ENCODE results near the gene TSSK6. TPM values are rescaled to one million over a fixed set of nuclear protein-coding genes. Genes with fewer than 3 reads are reported as not detected.
A peak's percentile ranks its signal among the peaks of the same experiment; 100 is the strongest.

TSSK6 gene
- total and polyA plus RNA-seq, 4 donors, result 0.50 to 1.3 (median 1.0) TPM

DNA sequence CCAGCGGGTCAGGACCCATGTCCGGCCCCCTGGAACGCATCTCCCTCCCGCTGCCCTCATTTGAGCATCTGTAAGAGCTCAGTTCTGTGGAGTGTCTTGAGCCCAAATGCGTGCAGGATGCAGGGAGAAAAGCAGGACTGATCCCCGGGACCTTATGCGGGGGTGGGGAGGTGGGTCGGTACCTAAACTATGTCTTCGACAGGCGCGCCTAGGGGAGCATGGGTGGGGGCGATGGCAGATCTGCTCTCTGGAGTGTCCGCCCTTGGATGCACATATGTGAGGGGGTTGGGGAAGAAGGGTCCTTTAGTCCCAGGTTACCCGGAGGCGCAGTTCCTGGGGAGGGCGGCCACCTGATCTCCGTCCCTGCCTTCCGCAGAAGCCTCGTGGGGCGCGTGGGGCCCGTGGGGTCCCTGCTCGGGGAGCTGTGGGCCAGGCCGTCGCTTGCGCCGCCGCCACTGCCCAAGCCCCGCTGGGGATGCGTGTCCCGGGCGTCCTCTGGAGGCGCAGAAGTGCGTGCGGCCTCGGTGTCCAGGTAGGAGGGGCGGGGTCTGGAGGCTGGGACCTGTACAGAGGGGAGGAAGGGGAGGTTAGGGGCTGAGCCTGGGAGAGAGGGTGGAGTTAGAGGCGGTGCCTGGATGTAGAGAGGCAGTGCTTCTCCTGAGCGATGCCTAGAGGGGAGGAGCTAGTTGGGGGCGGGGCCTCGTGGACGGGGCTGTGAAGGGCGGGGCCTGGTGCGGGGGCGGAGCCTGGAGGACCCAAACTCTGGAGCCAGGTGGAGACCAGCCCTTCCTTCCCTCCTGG lies 25.6 kb upstream of the TSSK6 start:
- ATAC-seq (ENCODE audit: low FRiP score), result peak; percentile 8
- Histone ChIP-seq H3K4me3 (ENCODE audit: low read length in 2 of 2) (no peak overlapping the region), H3K4me1 (ENCODE audit: control insufficient read depth in 1 of 2, insufficient read depth in 2 of 2, low read length in 2 of 2) (no peaks in the 10 kb centered on the region), H3K36me3 (ENCODE audit: control insufficient read depth in 1 of 2, insufficient read depth in 2 of 2, low read length in 1 of 2) (no peaks in the 10 kb centered on the region), H3K9me3 (ENCODE audit: control insufficient read depth, low read length) (no peaks in the 10 kb centered on the region), H3K27me3 (ENCODE audit: control insufficient read depth in 1 of 2, insufficient read depth in 2 of 2, low read length in 1 of 2) (no peaks in the 10 kb centered on the region), H3K27ac (ENCODE audit: low read depth in 1 of 2, low read length in 2 of 2) (no peak overlapping the region)
- peak in 1 of 2 donors; percentile 84 for DNase-seq
- WGBS, 2 donors, result 3 to 4% methylated on average over 41 to 45 of the region's 45 CpGs
- intact Hi-C loops (cut with DNase I), result no loop called here

DNA sequence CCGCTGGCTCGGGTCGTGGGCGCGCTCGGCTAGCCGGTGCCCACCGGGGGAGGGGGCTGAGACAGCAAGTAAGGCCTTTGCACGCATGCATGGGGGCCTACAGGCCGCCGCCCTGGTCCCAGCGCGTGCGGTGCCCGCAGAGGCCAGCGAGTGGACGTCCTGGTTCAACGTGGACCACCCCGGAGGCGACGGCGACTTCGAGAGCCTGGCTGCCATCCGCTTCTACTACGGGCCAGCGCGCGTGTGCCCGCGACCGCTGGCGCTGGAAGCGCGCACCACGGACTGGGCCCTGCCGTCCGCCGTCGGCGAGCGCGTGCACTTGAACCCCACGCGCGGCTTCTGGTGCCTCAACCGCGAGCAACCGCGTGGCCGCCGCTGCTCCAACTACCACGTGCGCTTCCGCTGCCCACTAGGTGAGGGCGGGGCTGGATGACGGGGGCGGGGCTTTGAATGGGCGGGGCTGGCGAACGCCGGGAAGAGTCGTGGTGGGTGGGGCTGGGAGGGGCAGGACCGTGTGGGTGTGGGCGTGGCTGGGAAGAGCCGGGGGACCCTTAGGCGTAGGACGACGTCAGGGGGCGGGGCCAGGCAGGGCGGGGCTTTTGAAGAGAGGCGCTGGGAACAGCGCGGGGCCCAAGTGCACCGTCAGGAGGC lies 24.8 kb upstream of the TSSK6 start:
- H3K36me3 ChIP-seq (ENCODE audit: control insufficient read depth in 1 of 2, insufficient read depth in 2 of 2, low read length in 1 of 2), result no peaks in the 10 kb centered on the region
- no peak overlapping the region for H3K4me3 ChIP-seq (ENCODE audit: low read length in 2 of 2)
- DNase-seq, result peak; percentile 74 to 90
- 8 to 9% methylated on average over 70 to 74 of the region's 74 CpGs for WGBS, 2 donors
- no peaks in the 10 kb centered on the region for H3K27me3 ChIP-seq (ENCODE audit: control insufficient read depth in 1 of 2, insufficient read depth in 2 of 2, low read length in 1 of 2)
- H3K9me3 ChIP-seq (ENCODE audit: control insufficient read depth, low read length), result no peaks in the 10 kb centered on the region
- intact Hi-C loops (cut with DNase I), result no loop called here
- ATAC-seq (ENCODE audit: low FRiP score), result peak; percentile 28
- H3K27ac ChIP-seq (ENCODE audit: low read depth in 1 of 2, low read length in 2 of 2), result no peak overlapping the region
- no peaks in the 10 kb centered on the region for H3K4me1 ChIP-seq (ENCODE audit: control insufficient read depth in 1 of 2, insufficient read depth in 2 of 2, low read length in 2 of 2)

DNA sequence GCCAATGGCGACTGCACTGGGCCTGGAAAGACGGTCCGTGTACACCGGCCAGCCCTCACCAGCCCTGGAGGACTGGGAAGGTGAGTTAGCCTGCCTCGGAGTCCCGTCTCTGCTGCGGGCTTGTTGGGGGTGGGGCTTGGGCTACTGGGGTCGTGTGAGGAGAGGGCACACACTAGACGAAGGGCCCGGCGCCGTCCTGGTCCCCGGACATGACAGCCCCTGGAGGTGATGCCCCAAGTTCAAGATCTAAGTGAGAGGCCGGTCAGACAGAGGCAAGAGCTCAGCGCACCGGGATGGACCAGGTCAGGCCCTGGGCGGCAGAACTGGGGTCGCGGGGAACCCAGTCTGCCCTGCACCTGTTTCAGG lies 24.3 kb upstream of the TSSK6 start:
- H3K27me3 ChIP-seq (ENCODE audit: control insufficient read depth in 1 of 2, insufficient read depth in 2 of 2, low read length in 1 of 2), result no peaks in the 10 kb centered on the region
- no peak overlapping the region for H3K27ac ChIP-seq (ENCODE audit: low read depth in 1 of 2, low read length in 2 of 2)
- H3K36me3 ChIP-seq (ENCODE audit: control insufficient read depth in 1 of 2, insufficient read depth in 2 of 2, low read length in 1 of 2), result no peaks in the 10 kb centered on the region
- ATAC-seq (ENCODE audit: low FRiP score) (no peak), DNase-seq (no peak)
- H3K4me1 ChIP-seq (ENCODE audit: control insufficient read depth in 1 of 2, insufficient read depth in 2 of 2, low read length in 2 of 2), result no peaks in the 10 kb centered on the region
- no peaks in the 10 kb centered on the region for H3K9me3 ChIP-seq (ENCODE audit: control insufficient read depth, low read length)
- intact Hi-C loops (cut with DNase I), result no loop called here
- 27 to 32% methylated on average over 18 to 19 of the region's 19 CpGs for WGBS, 2 donors
- no peak overlapping the region for H3K4me3 ChIP-seq (ENCODE audit: low read length in 2 of 2)

- DNase-seq, result no peak
- no peak overlapping the region for H3K4me3 ChIP-seq (ENCODE audit: low read length in 2 of 2)
- no peak for ATAC-seq (ENCODE audit: low FRiP score)
- H3K4me1 ChIP-seq (ENCODE audit: control insufficient read depth in 1 of 2, insufficient read depth in 2 of 2, low read length in 2 of 2), result no peaks in the 10 kb centered on the region
- no peaks in the 10 kb centered on the region for H3K9me3 ChIP-seq (ENCODE audit: control insufficient read depth, low read length)
- intact Hi-C loops (cut with DNase I), result no loop called here
- no peaks in the 10 kb centered on the region for H3K36me3 ChIP-seq (ENCODE audit: control insufficient read depth in 1 of 2, insufficient read depth in 2 of 2, low read length in 1 of 2)
- H3K27ac ChIP-seq (ENCODE audit: low read depth in 1 of 2, low read length in 2 of 2), result no peak overlapping the region
- H3K27me3 ChIP-seq (ENCODE audit: control insufficient read depth in 1 of 2, insufficient read depth in 2 of 2, low read length in 1 of 2), result no peaks in the 10 kb centered on the region
- WGBS, 2 donors, result 25 to 27% methylated on average over 7 of the region's 7 CpGs
Measured at GRCh38 chr19:19538785-19539166, 23.4 kb upstream of the TSSK6 start.

GRCh38 chr19:19538061-19538784 lies 22.9 kb upstream of the TSSK6 start, which contains the start of gene CILP2:
TSS of gene CILP2 (plus strand) at chr19:19538265. CDS start at chr19:19538350, 85 bp downstream.
- intact Hi-C loops (cut with DNase I), result no loop called here
- Histone ChIP-seq H3K9me3 (ENCODE audit: control insufficient read depth, low read length) (no peaks in the 10 kb centered on the region), H3K27ac (ENCODE audit: low read depth in 1 of 2, low read length in 2 of 2) (no peak within 1 kb of the TSS), H3K4me1 (ENCODE audit: control insufficient read depth in 1 of 2, insufficient read depth in 2 of 2, low read length in 2 of 2) (no peaks in the 10 kb centered on the region), H3K27me3 (ENCODE audit: control insufficient read depth in 1 of 2, insufficient read depth in 2 of 2, low read length in 1 of 2) (no peaks in the 10 kb centered on the region), H3K36me3 (ENCODE audit: control insufficient read depth in 1 of 2, insufficient read depth in 2 of 2, low read length in 1 of 2) (no peaks in the 10 kb centered on the region), H3K4me3 (ENCODE audit: low read length in 2 of 2) (no peak within 1 kb of the TSS)
- peak in 1 of 2 donors; percentile 86 for DNase-seq
- 2 to 3% methylated on average over 47 to 56 of the region's 56 CpGs for WGBS, 2 donors
- no peak for ATAC-seq (ENCODE audit: low FRiP score)

GRCh38 chr19:19537075-19538048 lies 22.0 kb upstream of the TSSK6 start:
- DNase-seq (no peak), ATAC-seq (ENCODE audit: low FRiP score) (no peak)
- Histone ChIP-seq H3K27me3 (ENCODE audit: control insufficient read depth in 1 of 2, insufficient read depth in 2 of 2, low read length in 1 of 2) (no peaks in the 10 kb centered on the region), H3K36me3 (ENCODE audit: control insufficient read depth in 1 of 2, insufficient read depth in 2 of 2, low read length in 1 of 2) (no peaks in the 10 kb centered on the region), H3K4me3 (ENCODE audit: low read length in 2 of 2) (no peak overlapping the region), H3K4me1 (ENCODE audit: control insufficient read depth in 1 of 2, insufficient read depth in 2 of 2, low read length in 2 of 2) (no peaks in the 10 kb centered on the region), H3K9me3 (ENCODE audit: control insufficient read depth, low read length) (no peaks in the 10 kb centered on the region), H3K27ac (ENCODE audit: low read depth in 1 of 2, low read length in 2 of 2) (no peak overlapping the region)
- WGBS, 2 donors, result 27 to 28% methylated on average over 58 to 59 of the region's 59 CpGs
- intact Hi-C loops (cut with DNase I), result no loop called here

- no peaks in the 10 kb centered on the region for H3K9me3 ChIP-seq (ENCODE audit: control insufficient read depth, low read length)
- no peak overlapping the region for H3K27ac ChIP-seq (ENCODE audit: low read depth in 1 of 2, low read length in 2 of 2)
- no peak for ATAC-seq (ENCODE audit: low FRiP score)
- no peak overlapping the region for H3K4me3 ChIP-seq (ENCODE audit: low read length in 2 of 2)
- no peaks in the 10 kb centered on the region for H3K27me3 ChIP-seq (ENCODE audit: control insufficient read depth in 1 of 2, insufficient read depth in 2 of 2, low read length in 1 of 2)
- no peaks in the 10 kb centered on the region for H3K4me1 ChIP-seq (ENCODE audit: control insufficient read depth in 1 of 2, insufficient read depth in 2 of 2, low read length in 2 of 2)
- H3K36me3 ChIP-seq (ENCODE audit: control insufficient read depth in 1 of 2, insufficient read depth in 2 of 2, low read length in 1 of 2), result no peaks in the 10 kb centered on the region
- no peak for DNase-seq
- WGBS, 2 donors, result 90 to 94% methylated on average over 33 to 34 of the region's 34 CpGs
- intact Hi-C loops (cut with DNase I), result no loop called here
Measured at GRCh38 chr19:19535311-19536191, 20.2 kb upstream of the TSSK6 start.

Data from aorta (tissue), 5 donors.